HEK293 (cell line): ENCODE data around the gene BMF.

Experiments used
- CTCF ChIA-PET: fragments of 350-600 bp; formaldehyde crosslinking; extraction: SDS; loops from one replicate; lab custom pipeline; 2021; ENCODE audit warnings: antibody characterized with exemption; lab: Yijun Ruan, JAX
- POLR2A ChIA-PET: fragments of 300-600 bp; formaldehyde crosslinking; extraction: SDS; loops from one replicate; lab custom pipeline; 2020; ENCODE audit warnings: antibody characterized with exemption, inconsistent platforms; lab: Yijun Ruan, JAX
- H3K27ac ChIP-seq: fragments of 200-500 bp; sonication (Bioruptor generic); 2 replicates; pipeline ENCODE4 v1.5.1; 2014; ENCODE audit warnings: low read depth, low read length, control low read depth, inconsistent platforms; ENCODE audit errors: extremely low read depth
- H3K36me3 ChIP-seq, 2 experiments: fragments of 200-500 bp in 1 of 2; sonication (Bioruptor generic) in 1 of 2; 1 replicate in 1 of 2; 2 replicates in 1 of 2; pipeline ENCODE4 v1.5.1; 2014 to 2017; ENCODE audit warnings: inconsistent platforms in 2 of 2, low read length in 2 of 2; ENCODE audit not compliant: control insufficient read depth in 2 of 2, insufficient read depth in 1 of 2
- H3K4me1 ChIP-seq: fragments of 200-500 bp; sonication (Bioruptor generic); 2 replicates; pipeline ENCODE4 v1.5.1; 2014; ENCODE audit warnings: mild to moderate bottlenecking, low read length, inconsistent platforms; ENCODE audit not compliant: control insufficient read depth, insufficient read depth
- H3K4me3 ChIP-seq: 2 replicates; pipeline ENCODE4 v1.5.1; 2011; ENCODE audit warnings: low read depth, mild to moderate bottlenecking, control low read depth, low read length, moderate library complexity
- H3K9me3 ChIP-seq: fragments of 200-500 bp; sonication (Bioruptor generic); 2 replicates; pipeline ENCODE4 v1.5.1; 2014; ENCODE audit warnings: low read depth, low read length, inconsistent platforms; ENCODE audit not compliant: control insufficient read depth, insufficient read depth
- BCL11B ChIP-seq: fragments of 450-650 bp; formaldehyde crosslinking; IDR thresholded peaks from 2 replicates; pipeline ENCODE4 v1.5.1; 2016; ENCODE audit warnings: low read depth, missing biosample characterization, missing genetic modification characterization
- GLI2 ChIP-seq: fragments of 450-650 bp; formaldehyde crosslinking; IDR thresholded peaks from 2 replicates; pipeline ENCODE4; 2017; ENCODE audit warnings: missing biosample characterization, missing genetic modification characterization, low read depth, borderline replicate concordance
- GLIS1 ChIP-seq: fragments of 450-650 bp; formaldehyde crosslinking; IDR thresholded peaks from 2 replicates; pipeline ENCODE4 v1.5.1; 2016; ENCODE audit warnings: missing biosample characterization, missing genetic modification characterization
- KLF8 ChIP-seq: fragments of 450-650 bp; formaldehyde crosslinking; IDR thresholded peaks from 2 replicates; pipeline ENCODE4 v1.5.1; 2016; ENCODE audit warnings: missing biosample characterization, missing genetic modification characterization
- PRDM10 ChIP-seq: fragments of 450-650 bp; formaldehyde crosslinking; IDR thresholded peaks from 2 replicates; pipeline ENCODE4 v1.5.1; 2016; ENCODE audit warnings: missing biosample characterization, missing genetic modification characterization
- SP2 ChIP-seq: fragments of 450-650 bp; formaldehyde crosslinking; IDR thresholded peaks from 2 replicates; pipeline ENCODE4 v1.5.1; 2016; ENCODE audit warnings: missing biosample characterization, missing genetic modification characterization
- SP7 ChIP-seq: fragments of 450-650 bp; formaldehyde crosslinking; IDR thresholded peaks from 2 replicates; pipeline ENCODE4 v1.5.1; 2016; ENCODE audit warnings: missing biosample characterization, missing genetic modification characterization
- ZBTB49 ChIP-seq: fragments of 450-650 bp; formaldehyde crosslinking; IDR thresholded peaks from 2 replicates; pipeline ENCODE4 v1.5.1; 2016; ENCODE audit warnings: missing biosample characterization, missing genetic modification characterization, low read depth
- ZFP41 ChIP-seq: fragments of 450-650 bp; formaldehyde crosslinking; IDR thresholded peaks from 2 replicates; pipeline ENCODE4 v1.5.1; 2016; ENCODE audit warnings: missing biosample characterization, missing genetic modification characterization, borderline replicate concordance
- ZIC2 ChIP-seq: fragments of 450-650 bp; formaldehyde crosslinking; IDR thresholded peaks from 2 replicates; pipeline ENCODE4 v1.5.1; 2016; ENCODE audit warnings: missing biosample characterization, missing genetic modification characterization
- ZNF169 ChIP-seq: fragments of 450-650 bp; formaldehyde crosslinking; IDR thresholded peaks from 2 replicates; pipeline ENCODE4 v1.5.1; 2016; ENCODE audit warnings: missing biosample characterization, missing genetic modification characterization
- ZNF280D ChIP-seq: fragments of 450-650 bp; formaldehyde crosslinking; IDR thresholded peaks from 2 replicates; pipeline ENCODE4 v1.5.1; 2016; ENCODE audit warnings: missing biosample characterization, missing genetic modification characterization
- ZNF311 ChIP-seq: fragments of 450-650 bp; formaldehyde crosslinking; IDR thresholded peaks from 2 replicates; pipeline ENCODE4 v1.5.1; 2017; ENCODE audit warnings: missing biosample characterization, missing genetic modification characterization, borderline replicate concordance
- ZNF544 ChIP-seq: fragments of 450-650 bp; formaldehyde crosslinking; IDR thresholded peaks from 2 replicates; pipeline ENCODE4 v1.5.0; 2017; ENCODE audit warnings: missing biosample characterization, missing genetic modification characterization
- ZNF560 ChIP-seq: fragments of 450-650 bp; formaldehyde crosslinking; IDR thresholded peaks from 2 replicates; pipeline ENCODE4 v1.5.1; 2017; ENCODE audit warnings: missing biosample characterization, missing genetic modification characterization, borderline replicate concordance
- ZNF580 ChIP-seq: fragments of 450-650 bp; formaldehyde crosslinking; IDR thresholded peaks from 2 replicates; pipeline ENCODE4 v1.5.1; 2016; ENCODE audit warnings: missing biosample characterization, missing genetic modification characterization
- ZNF645 ChIP-seq: fragments of 450-650 bp; formaldehyde crosslinking; IDR thresholded peaks from 2 replicates; pipeline ENCODE4; 2016; ENCODE audit warnings: missing biosample characterization, missing genetic modification characterization
- ZNF670 ChIP-seq: fragments of 450-650 bp; formaldehyde crosslinking; IDR thresholded peaks from 2 replicates; pipeline ENCODE4 v1.5.1; 2016; ENCODE audit warnings: missing biosample characterization, missing genetic modification characterization, low read depth
- ZNF747 ChIP-seq: fragments of 450-650 bp; formaldehyde crosslinking; IDR thresholded peaks from 2 replicates; pipeline ENCODE4 v1.5.1; 2016; ENCODE audit warnings: missing biosample characterization, missing genetic modification characterization
- ZSCAN16 ChIP-seq: fragments of 450-650 bp; formaldehyde crosslinking; IDR thresholded peaks from 2 replicates; pipeline ENCODE4 v1.5.1; 2016; ENCODE audit warnings: missing biosample characterization, missing genetic modification characterization

The BMF gene

GRCh38 chr15:40064231-40064894 is 44.3 kb downstream of the BMF start:
- Histone ChIP-seq H3K36me3 (no peaks in the 10 kb centered on the region), H3K4me1 (peaks cover 16% of the 10 kb centered on the region)
- POLR2A ChIA-PET: no interaction called here
- CTCF ChIA-PET: interaction anchor here (0.6 kb wide), 1 partner anchor 35 kb away, joined by 3 read pairs; no protein-coding TSS in a partner anchor
- no peak for TF ChIP-seq KLF8 (tag by site-specific recombination)
- TF ChIP-seq ZNF169 (tag by site-specific recombination): no peak
- no peak for TF ChIP-seq ZNF560 (tag by site-specific recombination)
- no peak for TF ChIP-seq ZFP41 (tag by site-specific recombination)
- no peak for TF ChIP-seq ZNF580
- TF ChIP-seq SP2 (tag by site-specific recombination): no peak
- no peak for TF ChIP-seq ZNF280D (tag by site-specific recombination)
- no peak for TF ChIP-seq ZNF645 (tag by site-specific recombination)
- no peak for TF ChIP-seq GLI2 (tag by site-specific recombination)
- no peak for TF ChIP-seq ZSCAN16 (tag by site-specific recombination)
- no peak for TF ChIP-seq BCL11B (tag by site-specific recombination)
- TF ChIP-seq GLIS1 (tag by site-specific recombination): no peak; the same call in 1 of the 2 replicates
- TF ChIP-seq, all 188 proteins: peak for 0
- H3K9me3 ChIP-seq: no peaks in the 10 kb centered on the region
- H3K4me3 ChIP-seq: no peak overlapping the region
- H3K27ac ChIP-seq: no peak overlapping the region

- H3K27ac ChIP-seq: no peak overlapping the region
- TF ChIP-seq PRDM10 (peak; percentile 25; the same call in 1 of the 2 replicates), ZIC2 (tag by site-specific recombination) (no peak), ZFP41 (tag by site-specific recombination) (no peak), ZNF311 (no peak), ZNF747 (tag by site-specific recombination) (no peak), ZBTB49 (tag by site-specific recombination) (no peak), ZNF670 (tag by site-specific recombination) (no peak), SP7 (tag by site-specific recombination) (peak; percentile 85), ZNF544 (tag by site-specific recombination) (no peak)
- TF ChIP-seq, all 188 proteins: peak for 2
- H3K4me1 ChIP-seq: peaks cover 10% of the 10 kb centered on the region
These were observed 45.1 kb downstream of the BMF start for GRCh38 chr15:40063563-40064011.

More at GRCh38 chr15:40063563-40064011, 45.1 kb downstream of the BMF start:
- no peak overlapping the region for H3K4me3 ChIP-seq
- no peaks in the 10 kb centered on the region for H3K9me3 ChIP-seq
- CTCF ChIA-PET: interaction anchor here (0.9 kb wide), 1 partner anchor 11 kb away, joined by 3 read pairs; no protein-coding TSS in a partner anchor
- no peaks in the 10 kb centered on the region for H3K36me3 ChIP-seq
- POLR2A ChIA-PET: no interaction called here
